H1 (cell line): ENCODE measurements around the gene ARTN.

Experiments
- EZH2 ChIP-seq: fragments of 200-600 bp; sonication (generic); IDR thresholded peaks from 2 replicates; pipeline ENCODE4 v1.7.1; 2012; ENCODE audit warnings: low read depth, mild to moderate bottlenecking, moderate library complexity, low read length, inconsistent platforms; ENCODE audit not compliant: severe bottlenecking
- JUN ChIP-seq: IDR thresholded peaks from 2 replicates; pipeline ENCODE4 v1.6.1; 2011; ENCODE audit warnings: low read depth, mild to moderate bottlenecking, improper control_type of control experiment, low read length
- POLR2A ChIP-seq, 2 experiments: IDR thresholded peaks; 1 replicate in 1 of 2; 2 replicates in 1 of 2; pipeline ENCODE4 v1.6.1; 2011; ENCODE audit warnings: low read depth in 2 of 2, low read length in 2 of 2, mild to moderate bottlenecking in 2 of 2; ENCODE audit errors: control extremely low read depth in 1 of 2
- TF ChIP-seq, protein P1 (sequence below), 3 experiments: IDR thresholded peaks; 1 replicate in 2 of 3; 2 replicates in 1 of 3; pipeline versions ENCODE4 v1.5.1 to v1.6.1; 2011; ENCODE audit warnings: low read length in 3 of 3, mild to moderate bottlenecking in 3 of 3, inconsistent platforms in 2 of 3, low read depth in 1 of 3, moderate library complexity in 1 of 3; ENCODE audit not compliant: insufficient read depth in 1 of 3; ENCODE audit errors: control extremely low read depth in 1 of 3

DNA sequence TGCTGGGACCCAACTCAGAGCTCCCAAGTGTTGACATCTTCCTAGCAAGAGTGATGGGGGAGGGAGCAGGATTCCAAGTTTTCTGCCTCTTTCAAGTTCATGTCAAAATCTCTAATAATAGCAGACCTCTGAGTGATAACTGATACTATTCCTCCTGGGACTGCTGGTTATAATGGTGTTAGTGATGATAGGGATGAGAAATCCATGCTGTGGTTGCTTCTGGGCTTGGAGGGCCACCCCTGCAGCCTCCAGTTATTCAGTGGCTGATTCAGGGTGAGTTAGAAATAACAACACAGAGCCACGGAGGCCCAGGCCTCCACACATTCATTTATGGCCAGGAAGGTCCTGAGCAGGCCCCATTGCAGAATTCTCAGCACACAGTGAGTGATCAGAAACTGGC is 40.6 kb upstream of the ARTN start:
- TF ChIP-seq POLR2A (IDR thresholded peaks at IDR 0.05; ENCODE audit: control extremely low read depth in 1 of 2, low read depth in 2 of 2, low read length in 2 of 2) (no peak), EZH2 (no peak), JUN (no peak)
- TF ChIP-seq, protein P1, sequence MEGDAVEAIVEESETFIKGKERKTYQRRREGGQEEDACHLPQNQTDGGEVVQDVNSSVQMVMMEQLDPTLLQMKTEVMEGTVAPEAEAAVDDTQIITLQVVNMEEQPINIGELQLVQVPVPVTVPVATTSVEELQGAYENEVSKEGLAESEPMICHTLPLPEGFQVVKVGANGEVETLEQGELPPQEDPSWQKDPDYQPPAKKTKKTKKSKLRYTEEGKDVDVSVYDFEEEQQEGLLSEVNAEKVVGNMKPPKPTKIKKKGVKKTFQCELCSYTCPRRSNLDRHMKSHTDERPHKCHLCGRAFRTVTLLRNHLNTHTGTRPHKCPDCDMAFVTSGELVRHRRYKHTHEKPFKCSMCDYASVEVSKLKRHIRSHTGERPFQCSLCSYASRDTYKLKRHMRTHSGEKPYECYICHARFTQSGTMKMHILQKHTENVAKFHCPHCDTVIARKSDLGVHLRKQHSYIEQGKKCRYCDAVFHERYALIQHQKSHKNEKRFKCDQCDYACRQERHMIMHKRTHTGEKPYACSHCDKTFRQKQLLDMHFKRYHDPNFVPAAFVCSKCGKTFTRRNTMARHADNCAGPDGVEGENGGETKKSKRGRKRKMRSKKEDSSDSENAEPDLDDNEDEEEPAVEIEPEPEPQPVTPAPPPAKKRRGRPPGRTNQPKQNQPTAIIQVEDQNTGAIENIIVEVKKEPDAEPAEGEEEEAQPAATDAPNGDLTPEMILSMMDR (IDR thresholded peaks at IDR 0.05; ENCODE audit: control extremely low read depth in 1 of 3, insufficient read depth in 1 of 3, low read depth in 1 of 3, low read length in 3 of 3) = no peak
